HepG2 (cell line): Measurements from ENCODE around the gene GJC2. TPM values are rescaled to one million over a fixed set of nuclear protein-coding genes. Genes with fewer than 3 reads are reported as not detected.
A peak's percentile ranks its signal among the peaks of the same experiment; 100 is the strongest.

Experiments
- DNMT3B ChIP-seq: conservative IDR thresholded peaks from 2 replicates; pipeline ENCODE4 v1.6.1; 2016; ENCODE audit warnings: missing biosample characterization, control low read depth
- IKZF5 ChIP-seq: IDR thresholded peaks from 2 replicates; pipeline ENCODE4 v1.6.1; 2018; ENCODE audit warnings: missing genetic modification reagents, mild to moderate bottlenecking, missing compliant biosample characterization
- JUNB ChIP-seq: sonication (generic); formaldehyde crosslinking; IDR thresholded peaks from 2 replicates; pipeline ENCODE4 v1.8.0; 2022; ENCODE audit warnings: missing genetic modification reagents, mild to moderate bottlenecking, borderline replicate concordance
- NR2F6 ChIP-seq, 2 experiments: IDR thresholded peaks; 2 replicates each; pipeline ENCODE4 v1.6.1; 2016; ENCODE audit warnings: antibody characterized with exemption in 1 of 2, mild to moderate bottlenecking in 1 of 2
- RELA ChIP-seq: sonication (generic); formaldehyde crosslinking; IDR thresholded peaks from 2 replicates; pipeline ENCODE4 v1.4.0; 2020; ENCODE audit warnings: missing genetic modification reagents
- RFX5 ChIP-seq: IDR thresholded peaks from 2 replicates; pipeline ENCODE4 v1.6.1; 2011; ENCODE audit warnings: low read depth, low read length, improper control_type of control experiment
- XBP1 ChIP-seq: sonication (generic); formaldehyde crosslinking; IDR thresholded peaks from 2 replicates; pipeline ENCODE4 v1.5.0; 2020; ENCODE audit warnings: missing genetic modification reagents
- ZBTB43 ChIP-seq: sonication (generic); formaldehyde crosslinking; conservative IDR thresholded peaks from 2 replicates; pipeline ENCODE4 v1.4.0; 2020; ENCODE audit warnings: missing genetic modification reagents
- ZNF20 ChIP-seq: sonication (generic); formaldehyde crosslinking; IDR thresholded peaks from 2 replicates; pipeline ENCODE4 v1.4.0; 2020; ENCODE audit warnings: mild to moderate bottlenecking, moderate library complexity, missing genetic modification reagents
- ZNF280D ChIP-seq: sonication (generic); formaldehyde crosslinking; IDR thresholded peaks from 2 replicates; pipeline ENCODE4 v1.5.1; 2020; ENCODE audit warnings: mild to moderate bottlenecking, missing genetic modification reagents
- ZNF670 ChIP-seq: sonication (generic); formaldehyde crosslinking; IDR thresholded peaks from 2 replicates; pipeline ENCODE4 v1.8.0; 2022; ENCODE audit warnings: mild to moderate bottlenecking, missing genetic modification reagents, borderline replicate concordance
- polyA plus RNA-seq, 8 experiments: library from polyadenylated mRNA; depleted of rRNA in 3 of 8; stranded (reverse) in 7 of 8; unstranded in 1 of 8; fragments of >200 nt; fragmentation: Illumina TruSeq in 4 of 8; extraction: Trizol in 4 of 8; gene quantifications; 2 replicates each; pipeline versions ENCODE4 v1.2.1 to v1.2.3, GENCODE V29; 2011 to 2016; ENCODE audit warnings: low read depth in 4 of 8, missing spikeins in 1 of 8, mixed read lengths in 1 of 8; ENCODE audit not compliant: insufficient read depth in 1 of 8
- total RNA-seq, 5 experiments: library from RNA; depleted of rRNA; stranded (reverse); fragments of >200 nt; fragmentation: Illumina TruSeq; extraction: Trizol; gene quantifications; 2 replicates each; pipeline ENCODE4 v1.2.3, GENCODE V29; 2016; ENCODE audit warnings: low read depth in 1 of 5
- TF ChIP-seq, protein P1 (sequence below): IDR thresholded peaks from 2 replicates; pipeline ENCODE4 v1.6.1; 2016
- TF ChIP-seq, protein P2 (sequence below): sonication (generic); formaldehyde crosslinking; IDR thresholded peaks from 2 replicates; pipeline ENCODE4 v1.4.0; 2020; ENCODE audit warnings: missing genetic modification reagents, borderline replicate concordance
- TF ChIP-seq, protein P3 (sequence below): sonication (generic); formaldehyde crosslinking; IDR thresholded peaks from 2 replicates; pipeline ENCODE4 v1.8.1; 2023; ENCODE audit warnings: mild to moderate bottlenecking, missing genetic modification reagents

GJC2 gene
- total and polyA plus RNA-seq, 2 of the 13 experiments (the other 11 are each of a cell fraction or from before 2014, with no cell fraction given): 1.6 to 3.8 TPM

DNA sequence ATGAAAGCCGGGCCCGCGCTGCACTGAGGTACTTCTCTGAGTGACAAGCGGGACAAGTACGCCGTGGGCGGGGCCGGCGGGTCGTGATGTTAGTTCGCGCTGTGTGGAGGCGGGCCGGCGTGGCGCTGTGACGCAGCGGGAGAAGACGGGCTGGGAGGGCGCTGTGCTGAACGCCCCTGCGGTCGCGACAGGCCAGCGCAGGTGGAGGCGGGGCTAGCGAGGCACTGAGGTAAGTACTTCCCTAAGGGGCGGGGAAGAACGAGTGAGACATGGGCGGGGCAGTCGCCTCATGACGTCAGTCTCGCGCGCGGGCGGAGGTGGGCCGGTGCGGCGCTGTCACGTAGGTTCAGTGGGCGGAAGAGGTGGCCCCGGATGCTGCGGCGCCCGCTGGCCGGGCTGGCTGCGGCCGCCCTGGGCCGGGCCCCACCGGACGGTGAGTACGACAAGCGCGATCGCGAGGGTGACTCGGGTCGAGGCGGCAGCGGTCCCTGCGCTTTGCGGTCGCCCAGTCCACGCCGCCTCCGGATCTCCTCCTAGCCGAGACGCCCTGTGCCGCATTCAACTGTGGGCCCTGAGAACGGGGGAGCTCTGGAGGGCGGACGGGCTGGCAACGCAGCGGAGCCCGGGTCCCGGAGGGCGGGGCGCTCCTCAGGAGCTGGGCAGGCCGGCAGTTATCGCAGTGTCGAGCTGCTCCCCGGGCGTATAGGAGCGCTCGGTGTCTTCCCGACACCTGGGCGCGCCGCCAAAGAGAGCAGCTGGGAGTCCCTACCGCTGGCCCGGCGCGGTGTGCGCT, 9.6 kb upstream of the GJC2 start, which contains the start of gene GUK1 (continued):
- TF ChIP-seq, protein P1, sequence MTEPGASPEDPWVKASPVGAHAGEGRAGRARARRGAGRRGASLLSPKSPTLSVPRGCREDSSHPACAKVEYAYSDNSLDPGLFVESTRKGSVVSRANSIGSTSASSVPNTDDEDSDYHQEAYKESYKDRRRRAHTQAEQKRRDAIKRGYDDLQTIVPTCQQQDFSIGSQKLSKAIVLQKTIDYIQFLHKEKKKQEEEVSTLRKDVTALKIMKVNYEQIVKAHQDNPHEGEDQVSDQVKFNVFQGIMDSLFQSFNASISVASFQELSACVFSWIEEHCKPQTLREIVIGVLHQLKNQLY (CRISPR knock-in tag): no peak
- TF ChIP-seq ZNF20: no peak
- TF ChIP-seq ZBTB43 (CRISPR knock-in tag): 0 out of 2 replicates have a peak, but pooled peaks have one; percentile 13
- no peak for TF ChIP-seq DNMT3B
- TF ChIP-seq XBP1: no peak
- peak; percentile 73; the same call in 1 of the 2 replicates for TF ChIP-seq IKZF5 (CRISPR knock-in tag)
- no peak for TF ChIP-seq RELA (CRISPR knock-in tag)
- TF ChIP-seq ZNF280D (CRISPR knock-in tag): no peak
- no peak for TF ChIP-seq JUNB
- TF ChIP-seq ZNF670 (CRISPR knock-in tag): no peak; the same call in 1 of the 2 replicates
- TF ChIP-seq RFX5: peak; percentile 39; the same call in 1 of the 2 replicates
- no peak for TF ChIP-seq NR2F6 (IDR thresholded peaks at IDR 0.05)
- TF ChIP-seq NR2F6 (CRISPR knock-in tag; IDR thresholded peaks at IDR 0.05): peak; percentile 24; the same call in 1 of the 2 replicates
- TF ChIP-seq, protein P2, sequence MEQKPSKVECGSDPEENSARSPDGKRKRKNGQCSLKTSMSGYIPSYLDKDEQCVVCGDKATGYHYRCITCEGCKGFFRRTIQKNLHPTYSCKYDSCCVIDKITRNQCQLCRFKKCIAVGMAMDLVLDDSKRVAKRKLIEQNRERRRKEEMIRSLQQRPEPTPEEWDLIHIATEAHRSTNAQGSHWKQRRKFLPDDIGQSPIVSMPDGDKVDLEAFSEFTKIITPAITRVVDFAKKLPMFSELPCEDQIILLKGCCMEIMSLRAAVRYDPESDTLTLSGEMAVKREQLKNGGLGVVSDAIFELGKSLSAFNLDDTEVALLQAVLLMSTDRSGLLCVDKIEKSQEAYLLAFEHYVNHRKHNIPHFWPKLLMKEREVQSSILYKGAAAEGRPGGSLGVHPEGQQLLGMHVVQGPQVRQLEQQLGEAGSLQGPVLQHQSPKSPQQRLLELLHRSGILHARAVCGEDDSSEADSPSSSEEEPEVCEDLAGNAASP (CRISPR knock-in tag): 0 out of 2 replicates have a peak, but pooled peaks have one; percentile 17
- TF ChIP-seq, protein P3, sequence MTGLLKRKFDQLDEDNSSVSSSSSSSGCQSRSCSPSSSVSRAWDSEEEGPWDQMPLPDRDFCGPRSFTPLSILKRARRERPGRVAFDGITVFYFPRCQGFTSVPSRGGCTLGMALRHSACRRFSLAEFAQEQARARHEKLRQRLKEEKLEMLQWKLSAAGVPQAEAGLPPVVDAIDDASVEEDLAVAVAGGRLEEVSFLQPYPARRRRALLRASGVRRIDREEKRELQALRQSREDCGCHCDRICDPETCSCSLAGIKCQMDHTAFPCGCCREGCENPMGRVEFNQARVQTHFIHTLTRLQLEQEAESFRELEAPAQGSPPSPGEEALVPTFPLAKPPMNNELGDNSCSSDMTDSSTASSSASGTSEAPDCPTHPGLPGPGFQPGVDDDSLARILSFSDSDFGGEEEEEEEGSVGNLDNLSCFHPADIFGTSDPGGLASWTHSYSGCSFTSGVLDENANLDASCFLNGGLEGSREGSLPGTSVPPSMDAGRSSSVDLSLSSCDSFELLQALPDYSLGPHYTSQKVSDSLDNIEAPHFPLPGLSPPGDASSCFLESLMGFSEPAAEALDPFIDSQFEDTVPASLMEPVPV: 0 out of 2 replicates have a peak, but pooled peaks have one; percentile 35
